C4-2B (cell line): ENCODE results near the gene EID2B.

Experiments
- CTCF ChIP-seq: fragments of 450-650 bp; conservative IDR thresholded peaks from 2 replicates; pipeline ENCODE4 v1.5.1; 2017; ENCODE audit warnings: mild to moderate bottlenecking
- ZFX ChIP-seq: fragments of 450-650 bp; IDR thresholded peaks from 2 replicates; pipeline ENCODE4 v1.6.1; 2017

GRCh38 chr19:39492225-39492624 lies 40.4 kb downstream of the EID2B start:
- TF ChIP-seq CTCF = no peak
- TF ChIP-seq ZFX = no peak
